ENCODE results near the gene CLDN18. TPM values are rescaled to one million over a fixed set of nuclear protein-coding genes. Genes with fewer than 3 reads are reported as not detected.

The CLDN18 gene
- polyA plus RNA-seq (ENCODE audit: low read depth in 6 of 6) = not detected

DNA sequence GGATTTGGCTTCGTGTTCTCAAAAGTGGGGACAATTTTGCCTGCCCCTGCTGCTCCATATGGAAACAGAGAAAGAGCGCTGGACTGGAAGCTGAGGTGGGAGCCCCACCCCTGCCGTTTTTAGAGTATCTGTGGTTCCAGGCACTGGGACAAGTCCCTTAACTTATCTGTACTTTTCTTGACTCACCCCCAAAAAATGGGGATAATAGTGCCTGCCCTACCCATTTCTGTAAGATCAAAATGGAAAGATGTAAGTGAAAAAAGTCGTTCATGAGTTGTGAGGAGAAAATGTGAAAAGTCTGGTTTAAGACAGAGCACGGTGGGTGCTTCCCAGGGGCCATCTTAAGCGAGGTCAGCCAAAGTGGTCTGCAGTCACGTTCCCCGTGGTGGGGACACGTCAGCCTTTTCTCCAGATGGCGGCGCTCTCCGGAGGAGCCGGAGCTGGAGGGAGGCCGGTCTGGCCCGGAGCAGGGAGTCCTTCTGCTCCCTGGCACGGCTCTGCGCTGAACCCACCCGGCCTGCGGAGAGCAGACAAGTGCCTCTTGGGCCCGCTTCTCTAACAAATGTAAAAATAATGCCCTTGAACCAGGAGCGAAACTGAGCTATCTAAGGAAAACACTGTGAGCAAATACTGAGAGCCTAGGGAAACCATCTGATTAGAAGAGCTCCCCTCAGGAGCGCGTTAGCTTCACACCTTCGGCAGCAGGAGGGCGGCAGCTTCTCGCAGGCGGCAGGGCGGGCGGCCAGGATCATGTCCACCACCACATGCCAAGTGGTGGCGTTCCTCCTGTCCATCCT lies at the start of gene CLDN18:
CLDN18 (plus strand) TSS at position 690 of the 797 bp plus-strand sequence; CDS start at position 751, 61 bp downstream.
- Mint-ChIP-seq H3K27me3 (peaks cover 6 to 15% (median 9%) of the 10 kb centered on the region in 3 donors), H3K4me1 (no peaks in the 10 kb centered on the region), H3K4me3 (no peak within 1 kb of the TSS), H3K27ac (no peak within 1 kb of the TSS), H3K9me3 (peaks cover 0 to 4% (median 0%) of the 10 kb centered on the region in 7 donors), H3K36me3 (no peaks in the 10 kb centered on the region)
- ATAC-seq (ENCODE audit: low read depth in 2 of 2) (no peak), DNase-seq (no peak)

DNA sequence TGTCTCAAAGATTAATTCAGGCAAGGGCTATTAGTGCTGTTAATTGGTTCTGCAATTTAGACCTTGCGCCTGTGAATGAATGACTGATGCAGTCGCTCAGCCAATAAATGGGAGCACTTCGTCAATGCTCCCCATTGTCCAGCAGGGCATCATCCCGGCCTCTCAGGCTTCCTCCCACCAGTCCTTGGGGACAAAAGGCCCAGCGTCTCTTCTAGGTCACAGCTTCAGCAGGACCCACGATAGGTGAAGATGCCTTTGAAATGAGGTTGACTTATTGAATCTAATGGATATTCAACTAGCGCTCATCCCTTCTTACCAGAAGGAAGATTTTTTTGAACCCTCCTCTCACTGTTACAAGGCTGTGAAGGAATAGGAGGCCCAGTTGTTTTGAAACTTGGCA lies 47.7 kb upstream of the CLDN18 start:
- DNase-seq (no peak), ATAC-seq (ENCODE audit: low read depth in 2 of 2) (no peak)
- H3K27me3 Mint-ChIP-seq = peaks cover 0 to 11% (median 4%) of the 10 kb centered on the region in 3 donors
- H3K4me1 Mint-ChIP-seq = no peaks in the 10 kb centered on the region
- no peak overlapping the region for H3K4me3 Mint-ChIP-seq
- no peak overlapping the region for H3K27ac Mint-ChIP-seq
- H3K9me3 Mint-ChIP-seq = peaks cover 0 to 4% (median 0%) of the 10 kb centered on the region in 7 donors
- no peaks in the 10 kb centered on the region for H3K36me3 Mint-ChIP-seq

DNA sequence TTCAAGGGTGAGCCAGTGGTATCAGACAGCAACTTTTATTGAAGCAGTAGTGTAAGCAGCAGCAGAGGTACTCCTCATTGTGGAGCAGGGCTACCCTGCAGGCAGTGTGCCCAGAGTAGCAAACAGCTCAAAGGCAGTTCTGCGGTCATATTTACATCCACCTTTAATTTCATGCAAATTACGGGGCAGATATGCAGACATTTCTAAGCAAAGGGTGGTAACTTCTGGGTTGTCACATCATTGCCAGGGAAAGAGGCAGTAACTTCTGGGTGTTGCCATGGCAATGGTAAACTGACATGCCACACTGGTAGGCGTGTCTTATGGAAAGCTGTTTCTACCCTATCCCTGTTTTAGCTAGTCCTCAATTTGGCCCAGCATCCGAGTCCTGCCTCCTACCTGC lies 46.5 kb upstream of the CLDN18 start:
- H3K27ac Mint-ChIP-seq = peak overlapping the region in 1 of 6 donors; percentile 24

GRCh38 chr3:137970914-137971831 lies 38.8 kb upstream of the CLDN18 start:
- peaks cover 0 to 11% (median 0%) of the 10 kb centered on the region in 3 donors for H3K27me3 Mint-ChIP-seq
- H3K27ac Mint-ChIP-seq = no peak overlapping the region
- peaks cover 0 to 9% (median 0%) of the 10 kb centered on the region in 7 donors for H3K9me3 Mint-ChIP-seq
- ATAC-seq (ENCODE audit: low read depth in 2 of 2) (no peak), DNase-seq (no peak)
- peak overlapping the region in 1 of 8 donors; percentile 69 for H3K4me3 Mint-ChIP-seq
- no peaks in the 10 kb centered on the region for H3K4me1 Mint-ChIP-seq
- H3K36me3 Mint-ChIP-seq = no peaks in the 10 kb centered on the region

More for the DNA sequence above, 46.5 kb upstream of the CLDN18 start:
- Mint-ChIP-seq H3K4me3 (no peak overlapping the region), H3K4me1 (no peaks in the 10 kb centered on the region), H3K36me3 (no peaks in the 10 kb centered on the region), H3K27me3 (peaks cover 0 to 11% (median 4%) of the 10 kb centered on the region in 3 donors), H3K9me3 (peaks cover 0 to 5% (median 0%) of the 10 kb centered on the region in 7 donors)
- DNase-seq (no peak), ATAC-seq (ENCODE audit: low read depth in 2 of 2) (no peak)

DNA sequence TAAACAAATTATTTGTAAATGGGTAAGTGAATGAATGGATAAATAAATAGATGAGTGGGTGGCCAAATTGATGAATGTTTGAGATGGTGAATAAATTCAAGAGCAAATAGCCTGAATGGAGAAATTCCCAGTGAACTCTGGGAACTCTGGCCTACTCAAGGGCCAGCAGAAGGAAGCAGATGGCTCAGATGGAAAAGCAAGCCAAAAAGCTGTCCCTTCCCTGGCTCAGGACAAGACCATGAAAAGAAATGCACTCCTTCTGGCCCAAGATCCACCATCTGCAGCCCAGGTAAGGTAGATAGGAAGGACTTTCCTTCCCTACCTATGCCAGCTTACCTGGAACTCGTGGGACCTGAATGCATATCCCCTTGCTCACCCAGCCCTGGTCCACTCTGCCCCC lies 37.6 kb upstream of the CLDN18 start:
- H3K9me3 Mint-ChIP-seq = peaks cover 0 to 9% (median 0%) of the 10 kb centered on the region in 7 donors
- no peak for ATAC-seq (ENCODE audit: low read depth in 2 of 2)
- H3K27ac Mint-ChIP-seq = no peak overlapping the region
- H3K4me1 Mint-ChIP-seq = no peaks in the 10 kb centered on the region
- peaks cover 0 to 11% (median 0%) of the 10 kb centered on the region in 3 donors for H3K27me3 Mint-ChIP-seq
- H3K36me3 Mint-ChIP-seq = no peaks in the 10 kb centered on the region
- no peak for DNase-seq
- H3K4me3 Mint-ChIP-seq = no peak overlapping the region

- DNase-seq (no peak), ATAC-seq (ENCODE audit: low read depth in 2 of 2) (no peak)
- H3K27ac Mint-ChIP-seq = no peak overlapping the region
- no peaks in the 10 kb centered on the region for H3K36me3 Mint-ChIP-seq
- H3K27me3 Mint-ChIP-seq = peaks cover 0 to 4% (median 0%) of the 10 kb centered on the region in 3 donors
- H3K9me3 Mint-ChIP-seq = peaks cover 0 to 7% (median 0%) of the 10 kb centered on the region in 7 donors
- no peaks in the 10 kb centered on the region for H3K4me1 Mint-ChIP-seq
- no peak overlapping the region for H3K4me3 Mint-ChIP-seq
Observed at GRCh38 chr3:137978328-137978727, 31.6 kb upstream of the CLDN18 start.

GRCh38 chr3:137987723-137988122 lies 22.2 kb upstream of the CLDN18 start:
- no peak for ATAC-seq (ENCODE audit: low read depth in 2 of 2)
- no peaks in the 10 kb centered on the region for H3K36me3 Mint-ChIP-seq

DNA sequence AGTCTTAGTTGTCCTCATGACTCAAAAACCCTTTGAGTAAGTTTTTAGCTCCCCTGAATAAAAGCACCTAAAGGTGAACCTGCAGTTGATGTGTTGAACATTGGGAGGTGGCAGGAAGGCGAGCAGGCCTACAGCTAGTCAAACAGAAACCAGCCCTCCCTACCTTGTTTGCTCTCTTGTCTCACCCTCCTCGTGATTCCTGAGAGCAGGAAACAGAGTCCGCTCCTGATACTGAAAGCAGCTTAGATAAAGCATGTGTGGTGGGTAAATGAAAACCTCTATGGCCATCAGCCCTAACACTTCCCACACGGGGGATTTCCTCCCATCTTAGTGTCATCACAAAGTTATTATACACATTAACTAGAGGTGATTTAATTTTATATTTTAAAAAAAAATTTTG lies 21.8 kb upstream of the CLDN18 start:
- DNase-seq (no peak), ATAC-seq (ENCODE audit: low read depth in 2 of 2) (no peak)
- Mint-ChIP-seq H3K27ac (no peak overlapping the region), H3K36me3 (no peaks in the 10 kb centered on the region), H3K27me3 (no peaks in the 10 kb centered on the region), H3K4me3 (no peak overlapping the region), H3K4me1 (no peaks in the 10 kb centered on the region), H3K9me3 (peaks cover 0 to 5% (median 0%) of the 10 kb centered on the region in 7 donors)

More at GRCh38 chr3:137987723-137988122, 22.2 kb upstream of the CLDN18 start:
- Mint-ChIP-seq H3K9me3 (peaks cover 0 to 4% (median 0%) of the 10 kb centered on the region in 7 donors), H3K27me3 (no peaks in the 10 kb centered on the region), H3K4me3 (no peak overlapping the region), H3K27ac (no peak overlapping the region), H3K4me1 (no peaks in the 10 kb centered on the region)
- no peak for DNase-seq

DNA sequence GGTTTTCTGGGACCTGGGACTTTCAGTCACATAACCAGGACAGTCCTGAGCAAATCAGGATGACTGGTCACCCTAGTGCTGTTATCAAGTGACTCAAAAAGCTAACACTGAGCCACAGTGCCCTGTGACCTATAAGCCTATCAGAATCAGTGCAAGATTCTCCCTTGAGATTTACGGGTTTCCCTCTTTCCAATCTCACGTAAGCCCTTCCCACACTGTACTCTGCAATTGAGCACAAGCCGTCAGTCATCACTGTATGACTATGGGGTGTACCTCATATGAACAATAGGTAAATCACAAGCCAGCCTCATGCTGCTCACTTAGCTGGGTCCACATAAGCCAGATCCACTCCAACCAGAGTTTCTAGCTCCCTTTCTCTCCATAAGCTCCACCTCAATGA lies 21.0 kb upstream of the CLDN18 start:
- H3K27me3 Mint-ChIP-seq = no peaks in the 10 kb centered on the region
- ATAC-seq (ENCODE audit: low read depth in 2 of 2) (no peak), DNase-seq (no peak)
- no peak overlapping the region for H3K27ac Mint-ChIP-seq
- no peak overlapping the region for H3K4me3 Mint-ChIP-seq
- peaks cover 0 to 13% (median 4%) of the 10 kb centered on the region in 7 donors for H3K9me3 Mint-ChIP-seq
- no peaks in the 10 kb centered on the region for H3K4me1 Mint-ChIP-seq
- no peaks in the 10 kb centered on the region for H3K36me3 Mint-ChIP-seq

DNA sequence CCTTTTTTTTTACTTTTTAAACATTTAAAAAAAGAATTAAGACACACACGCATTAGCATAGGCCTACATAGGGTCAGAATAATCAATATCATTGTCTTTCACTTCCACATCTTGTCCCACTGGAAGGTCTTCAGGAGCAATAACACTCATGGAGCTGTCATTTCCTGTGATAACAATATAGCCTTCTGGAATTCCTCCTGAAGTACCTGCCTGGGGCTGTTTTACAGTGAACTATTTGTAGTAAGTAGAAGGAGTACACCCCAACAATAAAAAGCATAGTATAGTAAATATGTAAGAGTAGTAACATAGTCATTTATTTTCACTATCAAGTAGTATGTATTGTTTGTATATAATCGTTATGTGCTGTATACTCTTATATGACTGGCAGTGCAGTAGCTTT lies 19.5 kb upstream of the CLDN18 start:
- ATAC-seq (ENCODE audit: low read depth in 2 of 2) (no peak), DNase-seq (no peak)
- peaks cover 0 to 21% (median 12%) of the 10 kb centered on the region in 7 donors for H3K9me3 Mint-ChIP-seq
- H3K27me3 Mint-ChIP-seq = peaks cover 0 to 4% (median 0%) of the 10 kb centered on the region in 3 donors
- no peak overlapping the region for H3K27ac Mint-ChIP-seq
- H3K4me1 Mint-ChIP-seq = no peaks in the 10 kb centered on the region
- no peak overlapping the region for H3K4me3 Mint-ChIP-seq
- peaks cover 0 to under 1% of the 10 kb centered on the region in 2 donors for H3K36me3 Mint-ChIP-seq

GRCh38 chr3:137992592-137992991 lies 17.4 kb upstream of the CLDN18 start:
- DNase-seq = no peak
- no peaks in the 10 kb centered on the region for H3K4me1 Mint-ChIP-seq
- H3K27me3 Mint-ChIP-seq = peaks cover 0 to 7% (median 0%) of the 10 kb centered on the region in 3 donors
- no peak overlapping the region for H3K27ac Mint-ChIP-seq
- peaks cover 0 to 28% (median 12%) of the 10 kb centered on the region in 7 donors for H3K9me3 Mint-ChIP-seq
- peaks cover 0 to 5% of the 10 kb centered on the region in 2 donors for H3K36me3 Mint-ChIP-seq
- ATAC-seq (ENCODE audit: low read depth in 2 of 2) = no peak
- H3K4me3 Mint-ChIP-seq = no peak overlapping the region

DNA sequence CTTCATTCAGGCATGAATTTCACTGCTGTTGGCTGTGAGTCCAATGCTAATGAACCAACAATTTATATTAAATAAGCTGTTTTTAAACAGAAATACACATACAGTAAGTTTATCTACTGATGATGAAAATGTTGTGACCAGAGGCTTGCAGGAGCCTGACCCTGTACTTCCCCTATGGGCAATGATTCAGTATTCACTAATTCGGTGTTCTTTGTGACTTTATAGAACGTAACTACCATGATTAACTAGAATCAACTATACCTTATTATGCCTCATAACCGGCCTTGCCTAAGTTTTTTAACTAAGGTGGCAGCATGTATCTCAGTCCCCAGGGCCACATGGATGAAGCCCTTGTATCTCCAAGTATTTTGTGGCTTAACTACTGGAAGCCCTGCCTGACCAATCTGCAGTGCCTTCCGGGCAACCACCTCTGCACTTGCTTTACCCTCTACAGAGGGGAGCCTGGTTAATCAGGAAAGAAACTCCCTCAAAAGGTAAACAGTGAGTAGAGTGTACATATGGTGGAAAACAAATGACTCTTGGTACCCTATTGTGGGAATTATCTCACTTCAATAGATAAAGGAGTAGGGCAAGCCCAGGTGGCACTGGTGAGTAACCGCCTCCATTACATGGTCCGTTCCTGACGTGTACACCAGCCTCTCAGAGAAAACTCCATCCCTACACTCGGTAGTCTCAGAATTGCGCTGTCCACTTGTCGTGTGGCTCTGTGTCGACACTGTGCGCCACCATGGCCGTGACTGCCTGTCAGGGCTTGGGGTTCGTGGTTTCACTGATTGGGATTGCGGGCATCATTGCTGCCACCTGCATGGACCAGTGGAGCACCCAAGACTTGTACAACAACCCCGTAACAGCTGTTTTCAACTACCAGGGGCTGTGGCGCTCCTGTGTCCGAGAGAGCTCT lies 11.6 kb upstream of the CLDN18 start:
- Mint-ChIP-seq H3K4me3 (no peak overlapping the region), H3K9me3 (peaks cover 0 to 26% (median 12%) of the 10 kb centered on the region in 7 donors), H3K36me3 (peaks cover 0 to 5% of the 10 kb centered on the region in 2 donors), H3K4me1 (no peaks in the 10 kb centered on the region), H3K27ac (no peak overlapping the region), H3K27me3 (peaks cover 7 to 24% (median 20%) of the 10 kb centered on the region in 3 donors)
- DNase-seq (no peak), ATAC-seq (ENCODE audit: low read depth in 2 of 2) (no peak)
